Measurements from ENCODE around the gene CARS1. TPM values are rescaled to one million over a fixed set of nuclear protein-coding genes. Genes with fewer than 3 reads are reported as not detected.

The CARS1 gene
- total and polyA plus RNA-seq, 2 experiments from 2014 or later = 72.9 to 95.9 TPM

DNA sequence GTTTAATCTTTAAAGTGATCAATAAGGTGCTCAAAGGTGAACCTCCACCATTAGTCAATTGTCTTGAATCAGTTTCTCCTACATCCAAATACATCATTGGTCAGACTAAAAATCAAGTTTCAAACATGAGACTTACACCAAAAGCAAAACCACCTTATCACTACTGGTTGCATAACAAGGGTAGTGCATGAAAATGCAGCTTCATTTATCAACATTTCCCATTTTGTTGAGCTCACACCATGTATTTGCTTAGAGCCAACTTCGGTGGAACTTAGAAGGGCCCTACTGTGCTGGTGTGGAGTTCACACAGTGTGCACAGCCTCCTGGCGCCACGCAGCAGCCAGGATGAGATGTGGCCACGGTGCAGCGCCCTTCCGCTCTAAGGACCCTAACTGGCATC, 104.9 kb downstream of the CARS1 start:
- TF ChIP-seq EZH2phosphoT487 (IDR thresholded peaks at IDR 0.05; ENCODE audit: unreplicated experiment) = no peak
- TF ChIP-seq CREB1 (CRISPR knock-in tag; IDR thresholded peaks at IDR 0.05; ENCODE audit: low read depth) = no peak
- no peak for TF ChIP-seq NANOG (IDR thresholded peaks at IDR 0.05; ENCODE audit: borderline replicate concordance)
- TF ChIP-seq, protein P1, sequence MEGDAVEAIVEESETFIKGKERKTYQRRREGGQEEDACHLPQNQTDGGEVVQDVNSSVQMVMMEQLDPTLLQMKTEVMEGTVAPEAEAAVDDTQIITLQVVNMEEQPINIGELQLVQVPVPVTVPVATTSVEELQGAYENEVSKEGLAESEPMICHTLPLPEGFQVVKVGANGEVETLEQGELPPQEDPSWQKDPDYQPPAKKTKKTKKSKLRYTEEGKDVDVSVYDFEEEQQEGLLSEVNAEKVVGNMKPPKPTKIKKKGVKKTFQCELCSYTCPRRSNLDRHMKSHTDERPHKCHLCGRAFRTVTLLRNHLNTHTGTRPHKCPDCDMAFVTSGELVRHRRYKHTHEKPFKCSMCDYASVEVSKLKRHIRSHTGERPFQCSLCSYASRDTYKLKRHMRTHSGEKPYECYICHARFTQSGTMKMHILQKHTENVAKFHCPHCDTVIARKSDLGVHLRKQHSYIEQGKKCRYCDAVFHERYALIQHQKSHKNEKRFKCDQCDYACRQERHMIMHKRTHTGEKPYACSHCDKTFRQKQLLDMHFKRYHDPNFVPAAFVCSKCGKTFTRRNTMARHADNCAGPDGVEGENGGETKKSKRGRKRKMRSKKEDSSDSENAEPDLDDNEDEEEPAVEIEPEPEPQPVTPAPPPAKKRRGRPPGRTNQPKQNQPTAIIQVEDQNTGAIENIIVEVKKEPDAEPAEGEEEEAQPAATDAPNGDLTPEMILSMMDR (conservative IDR thresholded peaks at IDR 0.05; ENCODE audit: low read depth in 2 of 2) = no peak
- TF ChIP-seq, protein P2, sequence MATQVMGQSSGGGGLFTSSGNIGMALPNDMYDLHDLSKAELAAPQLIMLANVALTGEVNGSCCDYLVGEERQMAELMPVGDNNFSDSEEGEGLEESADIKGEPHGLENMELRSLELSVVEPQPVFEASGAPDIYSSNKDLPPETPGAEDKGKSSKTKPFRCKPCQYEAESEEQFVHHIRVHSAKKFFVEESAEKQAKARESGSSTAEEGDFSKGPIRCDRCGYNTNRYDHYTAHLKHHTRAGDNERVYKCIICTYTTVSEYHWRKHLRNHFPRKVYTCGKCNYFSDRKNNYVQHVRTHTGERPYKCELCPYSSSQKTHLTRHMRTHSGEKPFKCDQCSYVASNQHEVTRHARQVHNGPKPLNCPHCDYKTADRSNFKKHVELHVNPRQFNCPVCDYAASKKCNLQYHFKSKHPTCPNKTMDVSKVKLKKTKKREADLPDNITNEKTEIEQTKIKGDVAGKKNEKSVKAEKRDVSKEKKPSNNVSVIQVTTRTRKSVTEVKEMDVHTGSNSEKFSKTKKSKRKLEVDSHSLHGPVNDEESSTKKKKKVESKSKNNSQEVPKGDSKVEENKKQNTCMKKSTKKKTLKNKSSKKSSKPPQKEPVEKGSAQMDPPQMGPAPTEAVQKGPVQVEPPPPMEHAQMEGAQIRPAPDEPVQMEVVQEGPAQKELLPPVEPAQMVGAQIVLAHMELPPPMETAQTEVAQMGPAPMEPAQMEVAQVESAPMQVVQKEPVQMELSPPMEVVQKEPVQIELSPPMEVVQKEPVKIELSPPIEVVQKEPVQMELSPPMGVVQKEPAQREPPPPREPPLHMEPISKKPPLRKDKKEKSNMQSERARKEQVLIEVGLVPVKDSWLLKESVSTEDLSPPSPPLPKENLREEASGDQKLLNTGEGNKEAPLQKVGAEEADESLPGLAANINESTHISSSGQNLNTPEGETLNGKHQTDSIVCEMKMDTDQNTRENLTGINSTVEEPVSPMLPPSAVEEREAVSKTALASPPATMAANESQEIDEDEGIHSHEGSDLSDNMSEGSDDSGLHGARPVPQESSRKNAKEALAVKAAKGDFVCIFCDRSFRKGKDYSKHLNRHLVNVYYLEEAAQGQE (IDR thresholded peaks at IDR 0.05; ENCODE audit: unreplicated experiment) = no peak
- no peak for TF ChIP-seq POLR2AphosphoS5 (IDR thresholded peaks at IDR 0.05; ENCODE audit: low read depth)
- TF ChIP-seq, protein P3, sequence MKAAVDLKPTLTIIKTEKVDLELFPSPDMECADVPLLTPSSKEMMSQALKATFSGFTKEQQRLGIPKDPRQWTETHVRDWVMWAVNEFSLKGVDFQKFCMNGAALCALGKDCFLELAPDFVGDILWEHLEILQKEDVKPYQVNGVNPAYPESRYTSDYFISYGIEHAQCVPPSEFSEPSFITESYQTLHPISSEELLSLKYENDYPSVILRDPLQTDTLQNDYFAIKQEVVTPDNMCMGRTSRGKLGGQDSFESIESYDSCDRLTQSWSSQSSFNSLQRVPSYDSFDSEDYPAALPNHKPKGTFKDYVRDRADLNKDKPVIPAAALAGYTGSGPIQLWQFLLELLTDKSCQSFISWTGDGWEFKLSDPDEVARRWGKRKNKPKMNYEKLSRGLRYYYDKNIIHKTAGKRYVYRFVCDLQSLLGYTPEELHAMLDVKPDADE (IDR thresholded peaks at IDR 0.05) = no peak
- no peak for TF ChIP-seq EZH2 (IDR thresholded peaks at IDR 0.05; ENCODE audit: low read depth, unreplicated experiment)
- TF ChIP-seq ZNF331 (CRISPR knock-in tag; IDR thresholded peaks at IDR 0.05; ENCODE audit: low read depth) = no peak
- TF ChIP-seq ZNF114 (CRISPR knock-in tag; IDR thresholded peaks at IDR 0.05) = no peak
- no peak for TF ChIP-seq JUNB (IDR thresholded peaks at IDR 0.05; ENCODE audit: unreplicated experiment)
- TF ChIP-seq STAT1 (IDR thresholded peaks at IDR 0.05; ENCODE audit: unreplicated experiment) = no peak
- TF ChIP-seq, protein P4, sequence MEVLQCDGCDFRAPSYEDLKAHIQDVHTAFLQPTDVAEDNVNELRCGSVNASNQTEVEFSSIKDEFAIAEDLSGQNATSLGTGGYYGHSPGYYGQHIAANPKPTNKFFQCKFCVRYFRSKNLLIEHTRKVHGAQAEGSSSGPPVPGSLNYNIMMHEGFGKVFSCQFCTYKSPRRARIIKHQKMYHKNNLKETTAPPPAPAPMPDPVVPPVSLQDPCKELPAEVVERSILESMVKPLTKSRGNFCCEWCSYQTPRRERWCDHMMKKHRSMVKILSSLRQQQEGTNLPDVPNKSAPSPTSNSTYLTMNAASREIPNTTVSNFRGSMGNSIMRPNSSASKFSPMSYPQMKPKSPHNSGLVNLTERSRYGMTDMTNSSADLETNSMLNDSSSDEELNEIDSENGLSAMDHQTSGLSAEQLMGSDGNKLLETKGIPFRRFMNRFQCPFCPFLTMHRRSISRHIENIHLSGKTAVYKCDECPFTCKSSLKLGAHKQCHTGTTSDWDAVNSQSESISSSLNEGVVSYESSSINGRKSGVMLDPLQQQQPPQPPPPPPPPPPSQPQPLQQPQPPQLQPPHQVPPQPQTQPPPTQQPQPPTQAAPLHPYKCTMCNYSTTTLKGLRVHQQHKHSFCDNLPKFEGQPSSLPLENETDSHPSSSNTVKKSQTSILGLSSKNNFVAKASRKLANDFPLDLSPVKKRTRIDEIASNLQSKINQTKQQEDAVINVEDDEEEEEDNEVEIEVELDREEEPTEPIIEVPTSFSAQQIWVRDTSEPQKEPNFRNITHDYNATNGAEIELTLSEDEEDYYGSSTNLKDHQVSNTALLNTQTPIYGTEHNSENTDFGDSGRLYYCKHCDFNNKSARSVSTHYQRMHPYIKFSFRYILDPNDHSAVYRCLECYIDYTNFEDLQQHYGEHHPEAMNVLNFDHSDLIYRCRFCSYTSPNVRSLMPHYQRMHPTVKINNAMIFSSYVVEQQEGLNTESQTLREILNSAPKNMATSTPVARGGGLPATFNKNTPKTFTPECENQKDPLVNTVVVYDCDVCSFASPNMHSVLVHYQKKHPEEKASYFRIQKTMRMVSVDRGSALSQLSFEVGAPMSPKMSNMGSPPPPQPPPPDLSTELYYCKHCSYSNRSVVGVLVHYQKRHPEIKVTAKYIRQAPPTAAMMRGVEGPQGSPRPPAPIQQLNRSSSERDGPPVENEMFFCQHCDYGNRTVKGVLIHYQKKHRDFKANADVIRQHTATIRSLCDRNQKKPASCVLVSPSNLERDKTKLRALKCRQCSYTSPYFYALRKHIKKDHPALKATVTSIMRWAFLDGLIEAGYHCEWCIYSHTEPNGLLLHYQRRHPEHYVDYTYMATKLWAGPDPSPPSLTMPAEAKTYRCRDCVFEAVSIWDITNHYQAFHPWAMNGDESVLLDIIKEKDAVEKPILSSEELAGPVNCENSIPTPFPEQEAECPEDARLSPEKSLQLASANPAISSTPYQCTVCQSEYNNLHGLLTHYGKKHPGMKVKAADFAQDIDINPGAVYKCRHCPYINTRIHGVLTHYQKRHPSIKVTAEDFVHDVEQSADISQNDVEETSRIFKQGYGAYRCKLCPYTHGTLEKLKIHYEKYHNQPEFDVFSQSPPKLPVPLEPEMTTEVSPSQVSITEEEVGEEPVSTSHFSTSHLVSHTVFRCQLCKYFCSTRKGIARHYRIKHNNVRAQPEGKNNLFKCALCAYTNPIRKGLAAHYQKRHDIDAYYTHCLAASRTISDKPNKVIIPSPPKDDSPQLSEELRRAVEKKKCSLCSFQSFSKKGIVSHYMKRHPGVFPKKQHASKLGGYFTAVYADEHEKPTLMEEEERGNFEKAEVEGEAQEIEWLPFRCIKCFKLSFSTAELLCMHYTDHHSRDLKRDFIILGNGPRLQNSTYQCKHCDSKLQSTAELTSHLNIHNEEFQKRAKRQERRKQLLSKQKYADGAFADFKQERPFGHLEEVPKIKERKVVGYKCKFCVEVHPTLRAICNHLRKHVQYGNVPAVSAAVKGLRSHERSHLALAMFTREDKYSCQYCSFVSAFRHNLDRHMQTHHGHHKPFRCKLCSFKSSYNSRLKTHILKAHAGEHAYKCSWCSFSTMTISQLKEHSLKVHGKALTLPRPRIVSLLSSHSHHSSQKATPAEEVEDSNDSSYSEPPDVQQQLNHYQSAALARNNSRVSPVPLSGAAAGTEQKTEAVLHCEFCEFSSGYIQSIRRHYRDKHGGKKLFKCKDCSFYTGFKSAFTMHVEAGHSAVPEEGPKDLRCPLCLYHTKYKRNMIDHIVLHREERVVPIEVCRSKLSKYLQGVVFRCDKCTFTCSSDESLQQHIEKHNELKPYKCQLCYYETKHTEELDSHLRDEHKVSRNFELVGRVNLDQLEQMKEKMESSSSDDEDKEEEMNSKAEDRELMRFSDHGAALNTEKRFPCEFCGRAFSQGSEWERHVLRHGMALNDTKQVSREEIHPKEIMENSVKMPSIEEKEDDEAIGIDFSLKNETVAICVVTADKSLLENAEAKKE (CRISPR knock-in tag; IDR thresholded peaks at IDR 0.05) = no peak
- no peak overlapping the region for H3K4me3 Mint-ChIP-seq
- H3K27me3 Mint-ChIP-seq (ENCODE audit: insufficient read depth, low read depth, poor library complexity) = no peaks in the 10 kb centered on the region
- H3K4me1 Mint-ChIP-seq = peaks cover 18% of the 10 kb centered on the region
- Histone ChIP-seq H2AFZ (no peak overlapping the region), H3K9me2 (ENCODE audit: insufficient read depth) (no peaks in the 10 kb centered on the region), H4K20me1 (replicated peaks; ENCODE audit: insufficient read depth) (peaks cover 45% of the 10 kb centered on the region), H3K27ac (ENCODE audit: low read depth) (no peak overlapping the region), H3K4me1 (ENCODE audit: insufficient read depth) (peaks cover 9% of the 10 kb centered on the region), H3F3A (replicated peaks; ENCODE audit: low read depth) (peaks cover 28% of the 10 kb centered on the region), H3K27me3 (ENCODE audit: insufficient read depth) (no peaks in the 10 kb centered on the region), H3K79me2 (replicated peaks; ENCODE audit: insufficient read depth) (peaks cover 6% of the 10 kb centered on the region; the same call in 1 of the 2 replicates), H3K4me3 (no peak overlapping the region), H3K36me3 (ENCODE audit: insufficient read depth) (peaks cover 68% of the 10 kb centered on the region), H3K4me2 (no peak overlapping the region)
- DNase-seq (ENCODE audit: low spot score) (no peak), ATAC-seq (no peak)
- H3K27ac Mint-ChIP-seq = no peak overlapping the region
- peaks cover 99% of the 10 kb centered on the region for H3K36me3 Mint-ChIP-seq (ENCODE audit: low read depth)
- no peaks in the 10 kb centered on the region for H3K9me3 Mint-ChIP-seq

Data from GM23338 (cell line).